ENCODE data around the gene IGSF21. TPM values are rescaled to one million over a fixed set of nuclear protein-coding genes. Genes with fewer than 3 reads are reported as not detected.

IGSF21 gene
- not detected in 2 replicates for total RNA-seq (2014; rRNA removed; shearing (Covaris generic))
- not detected in 2 replicates for polyA plus RNA-seq (2015; cell fraction: cytosol; rRNA removed)
- not detected in 2 replicates for polyA plus RNA-seq (2015; cell fraction: nucleus; rRNA removed)

- no peak for DNase-seq (ENCODE audit: low read depth, low spot score)
- in situ Hi-C loops (cut with HindIII; ENCODE audit: low pct_unique_long_range_greater_than_20kb, low sequenced_read_pairs) = no loop called here
Measured at GRCh38 chr1:18107369-18108298, at the start of gene IGSF21. IGSF21 (plus strand) TSS chr1:18107798; CDS start chr1:18108129, 331 bp downstream.

GRCh38 chr1:18058206-18058921 is 49.2 kb upstream of the IGSF21 start:
- DNase-seq (ENCODE audit: low read depth, low spot score) = no peak
- in situ Hi-C loops (cut with HindIII; ENCODE audit: low pct_unique_long_range_greater_than_20kb, low sequenced_read_pairs) = no loop called here

GRCh38 chr1:18058981-18059605 is 48.5 kb upstream of the IGSF21 start:
- in situ Hi-C loops (cut with HindIII; ENCODE audit: low pct_unique_long_range_greater_than_20kb, low sequenced_read_pairs) = no loop called here
- DNase-seq (ENCODE audit: low read depth, low spot score) = no peak

DNA sequence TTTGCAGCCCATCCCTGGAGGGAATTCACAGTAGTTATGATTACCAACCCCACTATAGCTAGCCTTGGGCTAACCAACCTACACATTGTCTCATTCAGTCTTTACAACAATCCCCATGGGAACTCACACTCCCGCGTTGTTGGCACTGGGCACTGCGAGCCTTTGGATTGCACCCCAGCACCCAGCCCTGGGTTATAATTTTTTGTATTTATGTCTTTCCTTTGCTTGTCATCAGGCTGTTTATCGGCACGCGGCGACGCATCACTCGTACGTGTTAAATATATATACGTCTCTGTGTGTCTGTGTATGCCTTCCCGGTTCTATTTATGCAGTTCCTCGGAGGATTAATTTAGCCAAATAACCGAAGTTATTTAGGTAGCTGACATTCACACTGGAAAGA is 47.2 kb upstream of the IGSF21 start:
- DNase-seq (ENCODE audit: low read depth, low spot score) = no peak
- in situ Hi-C loops (cut with HindIII; ENCODE audit: low pct_unique_long_range_greater_than_20kb, low sequenced_read_pairs) = no loop called here

- no peak for DNase-seq (ENCODE audit: low read depth, low spot score)
- in situ Hi-C loops (cut with HindIII; ENCODE audit: low pct_unique_long_range_greater_than_20kb, low sequenced_read_pairs) = no loop called here
Measured at GRCh38 chr1:18062185-18062584, 45.4 kb upstream of the IGSF21 start.

DNA sequence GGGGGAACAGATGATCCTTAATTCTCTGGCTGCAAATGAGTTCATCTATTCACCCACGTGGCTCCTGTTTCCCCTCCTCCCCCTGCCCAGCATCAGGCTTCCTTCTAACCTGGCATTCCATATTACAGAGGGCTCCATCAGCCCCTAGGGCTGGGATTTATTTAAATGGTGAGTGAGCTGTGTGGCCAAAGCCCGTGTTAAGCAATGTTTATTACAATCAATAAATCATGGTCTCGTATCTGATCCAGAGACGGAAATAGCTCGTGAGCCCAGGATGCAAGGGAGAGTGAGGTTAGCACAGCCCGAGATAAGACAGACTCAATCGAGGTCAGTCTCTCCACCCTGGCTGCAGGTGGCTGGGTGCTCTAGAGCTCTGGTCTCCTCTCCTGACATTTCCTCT is 43.1 kb upstream of the IGSF21 start:
- in situ Hi-C loops (cut with HindIII; ENCODE audit: low pct_unique_long_range_greater_than_20kb, low sequenced_read_pairs) = no loop called here
- DNase-seq (ENCODE audit: low read depth, low spot score) = no peak

GRCh38 chr1:18066576-18066975 is 41.0 kb upstream of the IGSF21 start:
- DNase-seq (ENCODE audit: low read depth, low spot score) = no peak
- in situ Hi-C loops (cut with HindIII; ENCODE audit: low pct_unique_long_range_greater_than_20kb, low sequenced_read_pairs) = no loop called here

- in situ Hi-C loops (cut with HindIII; ENCODE audit: low pct_unique_long_range_greater_than_20kb, low sequenced_read_pairs) = no loop called here
Measured at GRCh38 chr1:18069903-18070302, 37.7 kb upstream of the IGSF21 start.

DNA sequence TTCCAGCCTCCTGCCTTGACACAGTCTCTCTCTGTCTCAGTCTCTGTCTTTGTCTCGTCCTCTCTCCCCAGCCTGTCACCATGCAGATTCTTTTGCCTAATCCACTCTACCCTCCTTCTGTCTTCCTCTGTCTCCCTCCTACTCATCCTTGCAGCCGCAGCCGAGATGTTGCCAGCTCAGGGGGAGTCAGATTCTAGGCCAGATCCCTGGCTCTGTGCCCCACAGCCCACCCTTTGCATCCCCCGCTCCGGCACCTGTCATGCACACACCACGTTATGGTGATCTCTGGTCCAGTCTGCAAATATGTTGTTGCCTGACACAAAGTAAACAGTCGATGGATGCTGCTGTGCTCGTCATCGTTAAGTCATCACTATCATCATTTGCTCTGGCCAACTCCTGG is 35.5 kb upstream of the IGSF21 start:
- in situ Hi-C loops (cut with HindIII; ENCODE audit: low pct_unique_long_range_greater_than_20kb, low sequenced_read_pairs) = no loop called here
- DNase-seq (ENCODE audit: low read depth, low spot score) = no peak

More at GRCh38 chr1:18069903-18070302, 37.7 kb upstream of the IGSF21 start:
- DNase-seq (ENCODE audit: low read depth, low spot score) = no peak

DNA sequence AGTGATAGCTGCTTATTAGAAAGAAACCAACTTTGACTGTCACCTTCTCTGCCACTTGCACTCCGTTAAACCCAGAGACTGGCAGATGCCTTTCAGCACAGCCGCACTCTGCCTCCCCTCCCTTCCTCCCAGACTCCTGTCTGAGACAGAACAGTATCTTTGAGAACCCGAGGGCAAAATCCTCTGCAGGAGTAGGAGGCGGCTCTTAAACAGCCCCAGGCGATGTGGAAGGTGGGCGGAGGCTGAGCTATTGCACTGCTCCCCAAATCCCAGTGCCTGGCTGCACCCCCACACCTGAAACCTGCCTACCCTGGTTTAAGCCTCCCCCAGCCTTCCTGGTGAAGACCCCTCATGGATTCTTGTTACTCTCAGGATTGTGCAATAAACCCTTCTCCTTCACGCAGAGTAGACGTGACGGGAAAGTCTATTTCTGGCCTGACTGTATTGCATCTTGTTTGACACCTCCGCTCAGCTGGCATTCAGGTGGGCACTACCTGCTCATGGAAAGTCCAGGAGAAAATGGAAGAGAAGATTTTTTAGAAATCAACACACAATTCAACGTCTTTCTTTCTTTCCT is 34.4 kb upstream of the IGSF21 start:
- no peak for DNase-seq (ENCODE audit: low read depth, low spot score)
- in situ Hi-C loops (cut with HindIII; ENCODE audit: low pct_unique_long_range_greater_than_20kb, low sequenced_read_pairs) = no loop called here

DNA sequence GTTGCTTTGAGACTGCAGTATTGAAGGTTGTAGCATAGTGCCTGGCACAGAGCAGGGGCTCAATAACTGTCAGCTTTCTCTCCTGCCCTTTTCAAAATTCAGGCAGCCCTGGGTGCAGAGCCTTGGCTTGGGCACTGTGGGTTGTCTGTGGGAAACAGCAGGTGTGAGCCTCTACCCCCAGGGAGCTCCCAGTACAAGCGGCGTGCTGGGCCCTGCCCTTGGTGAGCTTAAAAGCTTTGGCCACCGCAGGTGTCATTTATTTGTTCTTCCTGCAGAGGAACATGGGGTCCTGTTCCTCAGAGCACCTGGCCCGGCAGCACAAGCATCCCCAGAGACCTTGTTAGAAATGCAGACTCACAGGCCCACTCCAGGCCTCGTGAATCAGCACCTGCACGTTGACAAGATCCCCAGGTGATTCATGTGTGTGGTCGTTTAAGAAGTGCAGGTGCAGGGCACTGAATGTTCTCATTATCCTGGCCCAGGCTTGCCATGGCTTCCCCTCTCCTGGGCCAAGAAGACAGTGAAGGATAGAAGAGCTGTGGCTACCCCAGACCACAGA is 29.9 kb upstream of the IGSF21 start:
- no peak for DNase-seq (ENCODE audit: low read depth, low spot score)
- in situ Hi-C loops (cut with HindIII; ENCODE audit: low pct_unique_long_range_greater_than_20kb, low sequenced_read_pairs) = no loop called here

DNA sequence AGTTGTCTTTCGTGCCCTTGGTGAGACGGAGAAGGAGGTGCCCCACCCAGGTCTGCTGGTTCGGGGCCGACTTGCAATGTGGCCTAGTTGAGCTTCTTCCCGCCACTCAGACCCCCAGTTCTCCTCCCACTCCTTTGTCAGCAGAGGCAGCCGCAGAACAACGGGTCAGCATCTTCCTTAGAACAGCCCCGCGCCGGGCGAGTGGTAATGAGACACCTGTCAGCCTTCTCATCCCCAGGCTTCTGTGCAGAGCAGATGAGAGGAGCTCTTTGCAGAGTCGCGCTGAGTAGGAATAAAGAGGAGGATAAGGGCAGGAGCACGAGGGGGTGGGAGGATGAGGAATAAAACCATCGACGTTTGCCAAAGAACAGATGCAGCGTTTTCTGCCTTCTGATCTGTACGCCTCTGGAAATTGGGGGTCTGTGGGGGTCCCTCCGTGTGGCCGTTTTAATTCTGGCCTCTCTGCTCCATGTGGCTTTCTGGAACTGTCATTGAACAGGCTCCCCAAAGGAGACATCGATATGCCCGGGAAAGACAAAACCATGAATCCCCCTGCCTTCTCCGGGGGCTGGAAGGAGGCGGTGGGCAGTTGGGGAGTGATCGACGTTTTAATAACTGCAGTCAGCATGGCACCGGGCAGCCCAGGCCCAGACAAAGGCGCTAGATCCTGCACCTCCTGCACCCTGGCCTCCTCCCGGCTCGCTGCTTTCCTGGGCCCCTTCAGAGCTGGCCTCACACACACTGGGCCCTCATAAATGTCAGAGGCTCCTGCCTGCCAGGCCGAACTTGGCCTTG is 27.5 kb upstream of the IGSF21 start:
- in situ Hi-C loops (cut with HindIII; ENCODE audit: low pct_unique_long_range_greater_than_20kb, low sequenced_read_pairs) = no loop called here
- DNase-seq (ENCODE audit: low read depth, low spot score) = no peak

GRCh38 chr1:18085387-18086074 is 22.1 kb upstream of the IGSF21 start:
- in situ Hi-C loops (cut with HindIII; ENCODE audit: low pct_unique_long_range_greater_than_20kb, low sequenced_read_pairs) = no loop called here
- no peak for DNase-seq (ENCODE audit: low read depth, low spot score)

DNA sequence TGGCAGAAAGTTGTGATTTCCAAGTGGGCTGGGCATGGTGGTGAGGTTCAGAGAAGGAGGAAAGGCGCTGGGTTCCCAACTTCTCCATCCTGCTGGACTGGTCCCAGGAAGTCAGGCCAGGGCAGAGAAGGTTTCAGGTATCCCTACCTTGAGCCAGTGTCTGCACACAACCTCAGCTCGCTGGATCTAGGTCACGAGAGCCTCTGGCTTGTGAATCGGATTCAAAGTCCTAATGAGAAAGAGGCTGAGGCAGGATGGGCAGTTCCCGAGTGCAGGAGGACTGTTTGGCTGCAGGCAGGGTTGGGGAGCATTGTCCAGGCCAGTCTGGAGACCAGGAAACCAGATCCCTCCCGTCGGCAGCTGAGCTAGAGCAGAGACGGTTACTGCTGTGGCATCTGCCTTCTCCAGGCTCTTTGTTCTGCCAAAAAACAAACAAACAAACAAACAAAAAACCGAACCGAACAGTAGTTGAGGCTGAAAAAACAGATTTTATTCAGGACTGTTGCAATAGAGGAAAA is 19.5 kb upstream of the IGSF21 start:
- in situ Hi-C loops (cut with HindIII; ENCODE audit: low pct_unique_long_range_greater_than_20kb, low sequenced_read_pairs) = no loop called here
- no peak for DNase-seq (ENCODE audit: low read depth, low spot score)

DNA sequence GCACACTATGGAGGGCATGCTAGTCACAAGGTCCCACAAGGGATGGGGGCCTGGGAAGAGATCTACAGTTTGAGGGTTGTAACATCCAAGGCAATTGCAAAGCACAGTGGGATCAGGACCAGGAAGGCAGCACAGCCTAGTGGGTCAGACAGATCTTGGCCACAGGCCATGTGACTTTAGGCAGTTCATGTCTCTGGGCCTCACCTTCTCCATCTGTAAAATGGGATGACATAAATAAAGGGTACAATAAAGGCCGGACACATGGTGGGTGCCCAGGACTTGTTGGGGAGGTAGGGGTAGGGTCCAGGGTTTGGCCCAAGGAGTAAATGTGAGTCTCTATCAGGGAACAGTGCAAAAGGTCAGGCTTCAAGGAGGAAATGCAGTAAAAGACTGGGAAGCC is 18.1 kb upstream of the IGSF21 start:
- no peak for DNase-seq (ENCODE audit: low read depth, low spot score)
- in situ Hi-C loops (cut with HindIII; ENCODE audit: low pct_unique_long_range_greater_than_20kb, low sequenced_read_pairs) = no loop called here

DNA sequence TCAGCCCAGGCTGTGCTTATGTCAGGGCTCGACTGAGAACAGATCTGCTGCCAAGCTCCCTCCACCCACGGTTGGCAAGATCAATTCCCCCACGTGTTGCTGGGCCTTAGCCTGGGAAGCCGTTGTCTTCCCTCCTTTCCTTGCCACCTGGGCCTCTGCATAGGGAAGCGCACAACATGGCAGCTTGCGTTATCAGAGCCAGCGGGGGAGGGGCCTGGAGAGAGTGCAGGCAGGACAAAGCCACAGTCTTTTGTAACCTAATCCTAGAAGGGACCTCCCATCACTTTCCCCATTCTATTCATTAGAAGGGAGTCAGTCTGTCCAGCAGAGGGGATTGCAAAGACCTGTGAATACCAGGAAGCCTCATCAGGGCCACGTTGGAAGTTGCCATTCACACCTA is 17.0 kb upstream of the IGSF21 start:
- in situ Hi-C loops (cut with HindIII; ENCODE audit: low pct_unique_long_range_greater_than_20kb, low sequenced_read_pairs) = no loop called here
- DNase-seq (ENCODE audit: low read depth, low spot score) = no peak
